Measurements from ENCODE around the gene SPRYD3.

DNA sequence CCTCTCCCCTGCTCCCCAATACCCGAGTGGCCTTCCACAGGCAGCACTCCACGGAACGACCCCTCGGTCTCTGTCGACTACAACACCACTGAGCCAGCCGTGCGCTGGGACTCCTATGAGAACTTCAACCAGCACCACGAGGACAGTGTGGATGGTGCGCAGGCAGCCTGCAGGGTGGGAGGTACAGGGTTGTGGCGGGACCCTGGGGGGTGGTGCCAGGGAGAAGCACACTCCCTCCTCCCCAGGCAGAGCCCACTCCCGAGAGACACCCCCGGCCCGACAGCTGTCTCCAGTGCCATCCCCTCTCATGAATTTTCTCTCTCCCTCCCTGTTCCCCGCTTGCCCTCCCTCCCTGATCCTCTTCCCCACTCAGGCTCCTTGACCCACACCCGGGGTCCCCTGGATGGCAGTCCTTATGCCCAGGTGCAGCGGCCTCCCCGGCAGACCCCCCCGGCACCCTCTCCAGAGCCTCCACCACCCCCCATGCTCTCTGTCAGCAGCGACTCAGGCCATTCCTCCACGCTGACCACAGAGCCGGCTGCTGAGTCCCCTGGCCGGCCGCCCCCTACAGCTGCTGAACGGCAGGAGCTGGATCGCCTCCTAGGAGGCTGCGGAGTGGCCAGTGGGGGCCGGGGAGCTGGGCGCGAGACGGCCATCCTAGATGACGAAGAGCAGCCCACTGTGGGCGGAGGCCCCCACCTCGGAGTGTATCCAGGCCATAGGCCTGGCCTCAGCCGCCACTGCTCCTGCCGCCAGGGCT lies 20.3 kb downstream of the SPRYD3 start:
- no peak for TF ChIP-seq POLR2AphosphoS5 (IDR thresholded peaks at IDR 0.05)
- TF ChIP-seq POLR2A (IDR thresholded peaks at IDR 0.05) = peak in 1 of 4 donors; percentile 15
- TF ChIP-seq CTCF (IDR thresholded peaks at IDR 0.05) = no peak

Data from upper lobe of left lung (tissue), 4 donors.